Measurements from ENCODE around the gene RFNG.
A peak's percentile ranks its signal among the peaks of the same experiment; 100 is the strongest.

The RFNG gene

GRCh38 chr17:82077617-82078358 is 26.2 kb upstream of the RFNG start:
- no peak for DNase-seq

DNA sequence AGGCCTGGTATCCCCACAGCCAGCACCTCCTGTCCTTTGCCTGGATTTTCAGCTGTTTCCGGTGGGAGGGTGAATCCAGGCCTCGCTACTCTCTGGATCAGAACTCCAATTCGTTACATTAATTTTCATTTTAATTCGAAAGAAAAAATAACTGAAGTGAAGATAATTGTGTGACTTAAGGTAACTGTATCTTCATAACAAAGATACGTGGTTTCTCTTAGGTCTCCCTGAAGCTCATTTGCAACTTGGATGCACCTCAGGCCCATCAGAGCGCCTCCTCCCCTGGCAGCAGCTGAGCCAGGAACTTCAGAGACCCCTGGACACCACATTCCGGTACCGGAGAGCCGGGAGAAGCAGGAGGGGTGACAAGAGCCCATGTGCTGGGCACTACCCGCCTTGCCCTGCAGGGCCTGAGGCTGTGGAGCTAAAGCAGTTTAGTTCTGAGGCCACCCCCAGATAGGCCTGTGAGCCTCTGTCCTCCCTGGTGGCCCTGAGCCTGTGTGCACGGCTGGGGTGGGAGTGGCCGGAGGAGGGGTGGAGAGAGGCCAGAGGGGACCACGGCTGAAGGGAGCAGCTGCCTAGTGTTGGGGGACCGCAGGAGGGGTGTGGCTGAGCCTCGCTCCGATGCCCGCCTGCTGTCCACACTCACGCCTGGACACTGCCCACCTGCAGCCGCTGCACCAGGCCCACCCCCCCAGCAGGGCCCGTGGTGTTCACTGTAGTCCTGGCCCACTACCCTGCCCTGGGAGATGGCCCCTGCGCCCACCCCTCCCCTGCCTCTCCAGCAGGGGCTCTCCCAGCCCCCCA is 25.4 kb upstream of the RFNG start:
- no peak for DNase-seq

DNA sequence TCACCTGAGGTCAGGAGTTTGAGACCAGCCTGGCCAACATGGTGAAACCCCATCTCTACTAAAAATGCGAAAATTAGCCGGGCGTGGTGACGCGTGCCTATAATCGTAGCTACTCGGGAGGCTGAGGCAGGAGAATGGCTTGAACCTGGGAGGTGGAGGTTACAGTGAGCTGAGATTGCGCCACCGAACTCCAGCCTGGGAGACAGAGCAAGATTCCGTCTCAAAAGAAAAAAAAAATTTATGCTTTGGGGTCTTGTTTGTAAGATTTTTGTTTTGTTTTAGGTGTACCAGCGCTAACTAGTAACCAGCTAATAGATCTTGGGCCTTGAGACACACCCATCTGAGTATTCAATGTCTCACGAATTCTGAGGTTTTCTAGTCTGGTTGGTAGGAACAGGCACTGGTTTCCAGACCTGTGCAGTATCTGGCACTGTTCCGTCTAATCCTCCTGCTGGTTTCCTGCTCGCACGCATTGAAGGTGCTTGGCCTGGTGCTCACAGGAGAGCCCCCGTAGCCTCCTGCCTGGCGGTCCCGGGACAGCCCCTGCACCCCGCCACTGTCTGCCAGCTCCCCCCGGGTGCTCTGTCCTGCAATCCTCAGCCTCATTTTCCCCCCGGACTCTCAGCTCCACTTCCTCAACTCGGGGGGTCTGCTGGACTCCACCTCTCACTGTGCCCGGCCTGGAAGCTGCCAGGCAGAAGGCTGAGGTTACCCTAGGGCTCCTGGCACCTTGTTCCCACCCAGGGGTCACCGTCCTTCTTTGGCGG is 24.6 kb upstream of the RFNG start:
- DNase-seq, result no peak

DNA sequence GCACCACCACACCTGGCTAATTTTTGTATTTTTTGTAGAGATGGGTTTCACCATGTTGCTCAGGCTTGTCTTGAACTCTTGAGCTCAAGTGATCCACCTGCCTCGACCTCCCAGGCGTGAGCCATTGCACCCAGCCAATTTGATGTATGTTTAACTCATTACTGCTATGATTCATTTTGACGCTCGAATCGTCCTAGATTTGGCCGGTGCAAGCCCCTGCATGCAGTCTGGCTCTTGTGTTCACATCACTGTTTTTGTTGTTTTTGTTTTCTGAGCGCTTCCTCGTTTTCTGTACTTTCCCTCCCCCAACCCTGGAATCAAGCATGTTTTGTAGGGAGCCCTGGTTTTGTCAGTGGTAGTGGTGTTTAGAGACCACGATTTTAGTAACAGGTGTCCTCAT is 21.8 kb upstream of the RFNG start:
- no peak for DNase-seq

DNA sequence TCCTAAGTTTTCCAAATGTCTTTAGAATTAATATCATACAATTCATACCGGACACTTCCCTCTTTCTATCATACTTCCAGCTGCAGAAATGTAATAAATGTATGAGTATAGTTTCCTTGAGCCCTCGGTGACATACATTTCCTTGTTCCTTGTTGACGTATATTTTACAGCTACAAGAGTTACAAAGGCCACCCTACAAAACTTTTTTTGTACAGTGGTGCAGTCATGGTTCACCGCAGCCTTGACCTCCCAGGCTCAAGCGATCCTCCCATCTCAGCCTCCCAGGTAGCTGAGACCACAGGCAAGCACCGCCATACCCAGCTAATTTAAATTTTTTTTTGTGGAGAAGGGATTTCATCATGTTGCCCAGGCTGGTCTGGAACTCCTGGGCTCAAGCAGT is 21.2 kb upstream of the RFNG start:
- no peak for DNase-seq

DNA sequence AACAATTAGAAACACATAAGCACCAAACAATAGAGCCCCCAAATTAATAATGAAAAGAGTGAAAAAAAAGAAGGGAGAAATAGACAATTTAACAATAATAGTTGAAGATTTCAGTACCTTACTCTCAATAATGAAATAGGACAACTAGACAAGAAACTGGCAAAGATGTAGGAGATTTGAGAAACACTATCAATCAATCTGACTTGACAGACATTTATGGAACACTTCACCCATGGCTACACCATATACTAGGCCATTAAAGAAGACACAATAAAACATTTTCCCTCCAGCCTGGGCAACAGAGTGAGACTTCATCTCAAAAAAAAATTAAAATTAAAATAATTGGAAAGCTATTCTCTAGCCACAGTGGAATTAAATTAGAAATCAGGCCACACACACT is 19.0 kb upstream of the RFNG start:
- no peak for DNase-seq

GRCh38 chr17:82065638-82066303 is 14.2 kb upstream of the RFNG start, which contains the start of gene DUS1L:
Gene DUS1L (minus strand): TSS chr17:82065804. CDS start chr17:82065059, 745 bp downstream.
- DNase-seq, result peak; percentile 75

- no peak for DNase-seq
Observed at GRCh38 chr17:82065193-82065637, 13.6 kb upstream of the RFNG start.

DNA sequence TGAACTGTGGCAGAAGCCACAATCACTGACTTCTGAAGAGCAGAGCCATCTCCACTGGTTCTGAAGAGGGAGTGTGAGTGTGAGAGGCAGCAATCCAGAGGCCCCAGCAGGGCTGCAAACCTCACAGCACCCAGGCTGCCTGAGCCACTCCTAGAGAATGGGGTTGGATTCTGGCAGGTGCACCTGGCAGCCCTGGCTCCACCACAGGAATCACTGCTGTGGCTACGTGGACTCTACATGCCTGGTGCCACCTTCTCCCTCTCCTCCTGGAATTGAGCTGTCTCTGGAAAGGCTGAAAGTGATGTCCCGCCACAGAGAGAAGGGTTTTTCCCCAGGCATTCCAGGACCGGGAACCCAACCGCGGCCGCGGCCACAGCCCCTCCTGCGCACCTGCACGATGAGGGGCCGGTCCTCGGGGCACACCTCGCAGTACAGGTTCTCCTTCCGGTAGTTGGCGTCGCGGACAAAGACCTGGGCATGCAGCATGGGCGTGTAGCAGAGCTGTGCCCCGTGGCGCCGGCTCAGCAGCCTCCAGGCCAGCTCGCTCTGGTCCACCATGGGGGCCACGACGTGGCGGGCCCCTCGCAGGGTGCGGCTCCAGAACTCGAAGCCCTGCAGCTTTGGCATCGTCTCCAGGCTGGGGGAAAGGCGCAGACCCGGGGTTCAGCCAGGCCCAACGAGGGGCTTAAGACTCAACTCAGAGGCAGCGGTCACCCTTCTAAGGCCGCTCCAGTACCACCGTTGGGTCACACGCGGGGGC is 13.0 kb upstream of the RFNG start:
- no peak for DNase-seq

DNA sequence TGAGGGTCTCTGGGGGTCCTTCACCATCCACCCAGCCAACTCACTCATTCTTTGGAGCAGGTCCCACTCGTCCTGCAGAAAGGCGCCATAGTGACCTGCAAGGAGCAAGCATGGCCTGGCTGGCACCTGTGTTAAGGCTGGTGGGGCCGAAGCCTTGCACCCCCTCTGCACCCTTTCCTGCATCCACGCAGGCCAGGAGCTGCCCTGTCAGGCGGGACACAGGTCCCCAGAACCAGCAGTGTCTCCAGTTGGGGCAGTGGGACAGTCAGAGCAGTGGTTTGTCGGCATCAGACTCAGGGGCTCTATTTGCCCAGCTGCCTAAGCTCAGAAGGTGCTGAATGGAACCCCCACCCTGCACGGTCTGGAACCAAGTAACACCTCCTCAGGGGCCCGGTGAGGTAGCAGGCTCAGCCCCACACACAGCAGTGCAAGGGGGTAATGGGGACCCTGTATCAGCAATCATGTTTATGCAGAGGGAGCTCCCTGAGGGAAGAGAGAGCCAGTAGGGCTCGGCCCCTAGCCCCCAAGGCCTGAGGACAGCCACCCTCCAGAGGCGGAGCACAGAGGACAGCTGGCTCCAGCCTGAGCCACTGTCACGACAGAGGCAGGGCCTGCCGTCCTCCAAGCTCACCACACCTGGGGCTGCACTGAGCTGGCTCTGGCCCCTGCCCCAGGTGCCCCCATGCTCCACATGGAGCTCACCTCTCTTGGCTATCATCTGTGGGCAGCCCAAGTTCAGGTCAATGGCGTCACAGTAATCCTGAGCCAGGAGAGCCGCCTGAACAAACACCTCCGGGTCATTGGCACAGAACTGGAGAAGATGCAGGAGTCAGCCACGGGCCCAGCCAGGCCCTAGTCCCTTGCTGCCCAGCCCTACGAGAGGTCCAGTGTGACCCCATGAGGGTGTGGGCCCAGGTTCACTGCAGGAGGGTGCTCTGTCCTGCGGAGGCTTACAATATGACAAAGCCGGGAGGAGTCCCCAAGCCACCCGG is 12.1 kb upstream of the RFNG start:
- no peak for DNase-seq

GRCh38 chr17:82062984-82063368 is 11.4 kb upstream of the RFNG start:
- no peak for DNase-seq

DNA sequence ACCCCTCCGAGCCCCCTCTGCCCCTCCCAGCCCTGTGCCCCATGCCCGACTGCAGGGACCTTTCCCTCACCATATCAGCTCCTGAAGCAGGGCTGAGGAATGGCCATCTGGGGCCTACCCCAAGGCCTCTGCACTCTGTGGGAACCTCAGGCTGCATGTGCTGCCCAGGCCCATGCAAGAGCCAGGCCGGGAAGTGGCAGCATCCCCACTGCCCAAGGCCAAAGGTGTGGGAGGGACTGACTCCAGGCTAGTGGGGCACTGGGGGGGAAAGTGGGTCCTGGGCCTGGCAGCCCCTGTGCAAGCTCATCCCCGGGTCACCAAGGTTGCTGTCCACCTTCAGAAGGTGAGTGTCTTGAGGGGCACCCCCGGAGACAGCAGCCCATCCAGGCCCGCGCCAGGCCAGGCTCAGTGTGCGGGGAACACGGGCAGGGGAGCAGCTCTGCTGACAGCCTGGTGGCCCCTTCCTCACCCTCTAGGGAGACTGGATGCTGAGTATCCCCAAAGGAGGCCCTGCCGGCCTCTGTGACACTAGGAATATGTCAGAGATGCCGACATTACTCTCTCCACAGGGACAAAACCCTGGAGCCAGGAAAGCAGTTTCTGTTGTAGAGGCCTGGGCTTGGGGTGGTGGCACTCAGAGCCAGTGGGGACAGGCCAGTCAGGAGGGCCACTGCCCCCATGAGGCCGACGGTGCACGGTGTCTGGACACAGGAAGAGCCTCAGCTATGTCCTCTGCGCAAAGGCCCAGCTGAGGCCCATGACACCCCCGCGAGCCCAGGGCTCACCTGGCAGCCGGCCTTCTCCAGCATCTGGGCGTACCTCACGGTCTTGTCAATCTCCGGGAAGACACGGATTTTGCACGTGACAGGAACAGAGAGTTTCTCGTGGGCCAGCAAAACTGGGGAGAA is 10.7 kb upstream of the RFNG start:
- no peak for DNase-seq

DNA sequence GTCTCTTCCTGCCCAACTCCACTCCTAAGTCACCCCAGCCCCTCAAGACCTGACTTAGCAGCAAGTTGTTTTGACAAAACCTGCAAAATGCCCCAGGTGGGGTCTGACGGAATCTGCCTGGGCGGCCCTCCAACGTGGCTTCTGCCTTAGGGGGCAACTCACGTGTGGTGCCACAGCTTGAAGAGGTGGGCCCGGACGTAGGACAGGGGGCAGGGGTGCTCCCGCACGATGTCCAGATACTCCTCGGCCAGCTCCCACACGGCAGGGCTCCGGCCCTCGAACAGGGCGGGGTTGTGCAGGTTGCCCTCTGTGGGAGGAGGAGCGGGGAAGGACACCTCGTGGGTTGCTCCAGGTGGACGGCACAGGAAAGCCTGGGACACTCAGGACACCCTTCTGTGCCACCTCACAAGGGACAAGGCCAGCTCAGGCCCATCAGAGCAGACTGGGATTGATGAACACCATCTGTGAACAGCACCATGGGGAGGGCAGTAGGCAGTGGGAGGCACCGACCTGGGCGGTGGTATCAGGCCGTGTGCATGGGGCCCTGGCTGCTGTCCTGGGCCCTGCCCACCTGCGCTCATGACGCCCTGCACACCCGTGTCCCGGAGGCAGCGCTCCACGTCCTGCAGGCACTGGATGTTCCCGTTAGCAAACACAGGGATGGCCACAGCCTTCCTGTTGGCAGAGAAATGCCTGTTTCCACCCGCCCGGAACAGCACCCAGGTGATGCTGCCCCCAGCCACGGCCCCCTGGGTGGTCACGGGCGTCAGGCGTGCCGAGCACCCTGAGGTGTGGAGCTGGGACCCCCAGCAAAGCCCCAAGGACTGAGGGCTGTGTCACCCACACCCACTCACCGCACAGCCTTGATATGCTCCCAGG is 9.7 kb upstream of the RFNG start:
- DNase-seq, result no peak

DNA sequence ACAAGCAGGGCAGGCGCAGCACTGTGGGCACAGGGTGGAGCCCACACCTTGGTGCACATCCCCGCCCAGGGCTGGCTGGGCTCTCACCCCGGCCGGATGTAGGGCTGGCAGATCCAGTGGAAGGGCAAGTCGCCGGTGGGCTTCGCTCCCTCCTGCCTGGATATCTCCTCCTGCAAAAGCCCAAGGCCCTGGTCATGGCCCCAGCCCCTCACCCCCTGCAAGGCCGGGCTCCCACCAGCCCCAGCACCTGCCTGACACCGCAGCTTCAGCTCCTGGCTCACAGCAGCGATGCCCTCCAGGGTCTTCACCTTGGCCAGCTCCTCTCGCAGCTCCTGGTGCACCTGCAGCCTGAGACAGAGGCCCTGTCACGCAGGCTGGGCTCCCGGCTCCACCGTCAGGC is 9.0 kb upstream of the RFNG start:
- no peak for DNase-seq

GRCh38 chr17:82060001-82060380 is 8.4 kb upstream of the RFNG start:
- DNase-seq, result no peak

DNA sequence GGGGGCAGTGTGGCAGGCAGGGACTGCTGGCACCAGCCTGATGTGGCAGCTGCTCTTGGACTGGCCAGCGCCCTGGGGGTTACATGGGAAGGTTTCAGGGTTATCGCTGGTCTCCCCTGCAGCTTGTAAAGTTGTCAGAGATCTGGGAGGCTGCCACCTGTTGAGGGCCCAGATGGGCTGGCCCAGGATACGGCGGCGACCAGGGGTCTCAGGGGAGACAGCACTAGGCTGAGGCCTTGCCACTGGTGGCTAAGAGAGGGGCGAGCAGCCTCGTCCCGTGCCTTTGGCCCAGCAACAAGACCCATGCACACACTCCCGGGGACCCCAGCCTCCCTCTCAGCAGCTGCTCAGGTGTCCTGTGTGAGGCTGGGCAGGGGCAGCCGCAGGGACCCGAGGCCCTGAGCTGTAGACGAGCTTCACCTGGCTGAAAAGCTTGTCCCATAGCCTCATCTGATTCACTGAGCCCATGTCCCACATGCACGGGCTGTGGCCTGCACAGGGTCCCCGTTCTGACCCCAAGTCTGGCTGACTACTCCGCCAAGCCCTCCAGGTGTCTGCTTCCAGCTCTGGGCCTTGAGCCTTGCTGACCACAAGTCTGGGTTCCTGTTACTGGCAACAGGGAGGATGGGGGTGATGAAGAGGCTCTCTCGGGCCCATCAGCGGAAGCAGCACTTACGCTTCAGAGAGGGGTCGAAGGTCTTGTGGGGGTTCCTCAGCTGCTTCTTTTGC is 7.8 kb upstream of the RFNG start:
- no peak for DNase-seq

DNA sequence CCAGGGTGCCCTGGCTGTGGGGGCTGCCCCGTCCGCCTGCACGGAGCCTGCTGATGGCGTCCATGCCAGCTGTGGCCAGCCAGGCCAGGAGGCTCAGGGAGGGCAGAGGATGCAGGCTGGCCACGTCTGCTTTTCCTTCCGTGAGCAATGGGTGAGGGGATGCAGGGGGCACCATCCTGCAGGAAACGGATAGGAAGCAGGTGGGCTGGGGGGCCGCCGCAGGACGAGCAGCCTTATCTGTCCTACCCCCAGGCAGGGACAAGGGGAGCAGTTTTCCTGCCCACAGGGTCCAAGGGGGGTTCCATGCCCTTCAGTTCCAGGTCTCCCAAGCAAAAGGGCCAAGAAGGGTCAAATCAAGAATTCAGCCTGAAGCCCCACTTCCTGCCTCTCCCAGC is 7.2 kb upstream of the RFNG start:
- no peak for DNase-seq

DNA sequence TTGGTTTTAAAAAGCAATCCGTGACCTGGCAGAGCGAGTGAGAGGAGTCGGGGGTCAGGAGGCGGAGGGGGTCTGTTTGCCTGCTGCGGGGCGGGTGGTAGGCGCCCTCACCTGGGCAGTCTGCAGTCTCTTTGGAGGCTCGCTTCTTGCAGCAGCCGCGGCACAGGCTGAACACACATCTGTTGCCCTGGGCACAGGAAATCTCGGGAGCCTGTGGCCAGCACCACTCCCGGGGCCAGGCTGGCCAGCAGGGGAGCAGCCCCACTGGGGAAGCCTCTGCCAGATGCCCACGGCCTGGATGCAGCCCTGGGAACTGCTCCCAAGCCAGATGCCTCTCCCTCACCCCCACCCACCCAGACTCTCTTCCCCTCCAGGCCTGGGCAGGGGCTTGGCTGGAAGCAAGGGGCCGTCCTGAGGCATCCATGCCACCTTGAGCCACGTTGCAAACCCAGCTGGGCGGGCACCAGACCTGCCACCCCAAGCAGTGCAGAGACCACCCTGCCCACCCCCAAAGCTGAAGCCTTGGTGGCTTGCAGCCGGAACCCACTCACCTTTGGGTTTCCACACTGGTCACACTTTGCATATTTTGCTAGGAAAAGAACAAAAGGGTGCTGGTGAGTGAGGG is 6.7 kb upstream of the RFNG start:
- no peak for DNase-seq

Data from CD4-positive, alpha-beta T cell treated with Interleukin-17A for 1 hour (primary cell).